B cell (primary cell): ENCODE measurements around the gene STH. TPM values are rescaled to one million over a fixed set of nuclear protein-coding genes. Genes with fewer than 3 reads are reported as not detected.

Experiments used
- ATAC-seq: fragments of 200-7000 bp; cut with Tn5 transposase; one replicate; pipeline ENCODE4 v1.10.0; 2021; ENCODE audit warnings: low read depth, mild to moderate bottlenecking, moderate number of reproducible peaks, moderate library complexity
- CTCF ChIA-PET: fragments of 350-600 bp; sonication (Branson Sonifier 250); formaldehyde crosslinking; loops from one replicate; lab custom pipeline; 2021; ENCODE audit warnings: antibody characterized with exemption, inconsistent platforms; lab: Charles Lee
- POLR2A ChIA-PET: fragments of 350-600 bp; sonication (Branson Sonifier 250); formaldehyde crosslinking; loops from one replicate; lab custom pipeline; 2021; ENCODE audit warnings: antibody characterized with exemption; lab: Charles Lee
- DNase-seq: peaks from one replicate; pipeline ENCODE4 v3.0.0; 2013
- H2AFZ ChIP-seq: 2 replicates; pipeline ENCODE4 v1.6.1; 2012; ENCODE audit warnings: mild to moderate bottlenecking, low read depth, low read length; ENCODE audit not compliant: insufficient read depth, poor library complexity, severe bottlenecking
- H3K27ac ChIP-seq, 2 donors: 1 replicate in 1 of 2; 2 replicates in 1 of 2; pipeline ENCODE4 v1.5.1; 2012 to 2013; ENCODE audit warnings: low read length in 2 of 2, mild to moderate bottlenecking in 2 of 2, moderate library complexity in 1 of 2
- H3K27me3 ChIP-seq, 4 experiments: fragments of 200-600 bp in 1 of 4; sonication (generic) in 1 of 4; replicated peaks in 1 of 4; 1 replicate in 2 of 4; 2 replicates in 2 of 4; pipeline versions ENCODE4 v1.6.1 to v1.7.0; 2013 to 2016; ENCODE audit warnings: low read length in 3 of 4, mild to moderate bottlenecking in 2 of 4, mixed read lengths in 1 of 4, moderate library complexity in 1 of 4; ENCODE audit not compliant: insufficient read depth in 4 of 4, control insufficient read depth in 3 of 4; ENCODE audit errors: control extremely low read depth in 1 of 4
- H3K36me3 ChIP-seq, 2 experiments: replicated peaks in 1 of 2; 1 replicate in 1 of 2; 2 replicates in 1 of 2; pipeline versions ENCODE4 v1.6.1 to v1.7.1; 2013; ENCODE audit warnings: low read length in 1 of 2; ENCODE audit not compliant: insufficient read depth in 2 of 2, control insufficient read depth in 1 of 2; ENCODE audit errors: control extremely low read depth in 1 of 2, extremely low read depth in 1 of 2
- H3K4me1 ChIP-seq, 2 donors: fragments of 200-600 bp in 1 of 2; sonication (generic) in 1 of 2; 1 replicate in 1 of 2; 2 replicates in 1 of 2; pipeline versions ENCODE4 v1.5.1 to v1.6.1; 2013 to 2017; ENCODE audit warnings: low read length in 2 of 2; ENCODE audit not compliant: control insufficient read depth in 2 of 2, insufficient read depth in 2 of 2
- H3K4me2 ChIP-seq: replicated peaks from 2 replicates; pipeline ENCODE3; 2012; ENCODE audit warnings: mild to moderate bottlenecking, low read depth, low read length; ENCODE audit not compliant: poor library complexity, severe bottlenecking
- H3K4me3 ChIP-seq, 5 experiments: fragments of 200-600 bp in 1 of 5; sonication (generic) in 1 of 5; 1 replicate in 3 of 5; 2 replicates in 2 of 5; pipeline versions ENCODE4 v1.5.1 to v1.7.0; 2011 to 2016; ENCODE audit warnings: low read length in 4 of 5, mild to moderate bottlenecking in 4 of 5, low read depth in 2 of 5, control low read depth in 1 of 5, moderate library complexity in 1 of 5; ENCODE audit not compliant: insufficient read depth in 1 of 5; ENCODE audit errors: control extremely low read depth in 1 of 5, extremely low read depth in 1 of 5
- H3K79me2 ChIP-seq: fragments of 200-600 bp; sonication (generic); one replicate; pipeline ENCODE4 v1.6.0; 2016; ENCODE audit warnings: low read length; ENCODE audit not compliant: control insufficient read depth, insufficient read depth
- H3K9ac ChIP-seq: fragments of 200-600 bp; sonication (generic); 2 replicates; pipeline ENCODE4 v1.6.1; 2017; ENCODE audit warnings: mild to moderate bottlenecking, low read length, moderate library complexity
- H3K9me3 ChIP-seq, 3 donors: one replicate each; pipeline versions ENCODE4 v1.6.1 to v1.7.1; 2013; ENCODE audit warnings: low read length in 2 of 3; ENCODE audit not compliant: control insufficient read depth in 2 of 3, insufficient read depth in 1 of 3; ENCODE audit errors: control extremely low read depth in 1 of 3
- H4K20me1 ChIP-seq: 2 replicates; pipeline ENCODE4 v1.6.0; 2012; ENCODE audit warnings: mild to moderate bottlenecking, low read length; ENCODE audit not compliant: insufficient read depth, control insufficient read depth, poor library complexity, severe bottlenecking
- H3K27ac Mint-ChIP-seq: one replicate; pipeline ENCODE4 v1.8.0; 2021; ENCODE audit warnings: mixed read lengths
- H3K27me3 Mint-ChIP-seq: one replicate; pipeline ENCODE4 v1.8.0; 2021; ENCODE audit warnings: mixed read lengths
- H3K4me1 Mint-ChIP-seq: one replicate; pipeline ENCODE4 v1.8.0; 2021; ENCODE audit warnings: mixed read lengths
- H3K4me3 Mint-ChIP-seq: one replicate; pipeline ENCODE4 v1.8.0; 2021; ENCODE audit warnings: mixed read lengths
- H3K9me3 Mint-ChIP-seq: one replicate; pipeline ENCODE4 v1.8.0; 2022; ENCODE audit warnings: mixed read lengths; ENCODE audit not compliant: insufficient read depth
- EZH2 ChIP-seq: IDR thresholded peaks from 2 replicates; pipeline ENCODE4 v1.6.1; 2012; ENCODE audit warnings: borderline replicate concordance, low read depth, mild to moderate bottlenecking, moderate library complexity, low read length; ENCODE audit not compliant: insufficient read depth, poor library complexity, severe bottlenecking
- WGBS: methylation state at CpG from one replicate; pipeline ENCODE4 v1.1.5; 2013; ENCODE audit warnings: missing lambda C conversion rate; ENCODE audit not compliant: insufficient coverage; 5-methylcytosine and 5-hydroxymethylcytosine counted together
- intact Hi-C: fragments of 100-400 bp; cut with micrococcal nuclease; formaldehyde crosslinking; loops from one replicate; pipeline ENCODE4 v1.10.0; 2022
- polyA plus RNA-seq: library from polyadenylated mRNA; depleted of rRNA; stranded (reverse); fragments of >200 nt; gene quantifications from 2 replicates; pipeline ENCODE4 v1.2.3, GENCODE V29; 2012
- total RNA-seq, 2 donors: library from RNA; stranded (reverse); fragments of 120-200 nt in 1 of 2; gene quantifications; 1 replicate in 1 of 2; 2 replicates in 1 of 2; pipeline versions ENCODE4 v1.2.3 to v1.2.4, GENCODE V29; 2013 to 2022
- TF ChIP-seq, protein P1 (sequence below): fragments of 200-600 bp; IDR thresholded peaks from one replicate; pipeline ENCODE4 v1.8.0; 2022; ENCODE audit warnings: antibody characterized with exemption, mild to moderate bottlenecking

STH gene
- total and polyA plus RNA-seq, 2 donors (not counting 1 experiment from before 2014, with no cell fraction given): not detected

DNA sequence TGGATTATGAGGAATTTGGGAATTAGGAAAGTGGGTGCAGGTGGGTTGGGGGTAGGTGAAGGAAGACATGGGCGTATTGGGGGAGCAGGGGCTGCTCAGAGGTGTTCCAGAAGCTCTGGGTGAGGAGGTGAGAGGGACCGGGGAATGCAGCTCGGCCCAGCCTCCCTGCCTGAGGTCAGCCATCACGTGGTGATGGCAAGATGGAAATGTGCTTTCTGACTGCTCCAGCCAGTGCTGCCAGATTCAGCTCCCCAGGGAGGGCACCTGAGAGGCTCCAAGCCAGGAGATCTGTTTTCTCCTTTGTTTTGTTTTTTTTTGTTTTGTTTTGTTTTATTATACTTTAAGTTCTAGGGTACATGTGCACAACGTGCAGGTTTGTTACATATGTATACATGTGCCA lies 35.2 kb upstream of the STH start:
- H3K27me3 Mint-ChIP-seq: peaks cover 19% of the 10 kb centered on the region
- CTCF ChIA-PET: no interaction called here
- Histone ChIP-seq H3K27me3 (peaks cover 0 to 10% (median 2%) of the 10 kb centered on the region in 4 experiments), H4K20me1 (no peaks in the 10 kb centered on the region), H2AFZ (no peak overlapping the region), H3K9me3 (no peaks in the 10 kb centered on the region), H3K4me2 (no peak overlapping the region), H3K4me3 (no peak overlapping the region), H3K9ac (no peak overlapping the region), H3K27ac (no peak overlapping the region), H3K4me1 (no peaks in the 10 kb centered on the region), H3K36me3 (no peaks in the 10 kb centered on the region), H3K79me2 (no peaks in the 10 kb centered on the region)
- ATAC-seq (no peak), DNase-seq (no peak)
- H3K4me1 Mint-ChIP-seq: no peaks in the 10 kb centered on the region
- H3K9me3 Mint-ChIP-seq: no peaks in the 10 kb centered on the region
- intact Hi-C loops: no loop called here
- 76% methylated on average over 4 of the region's 5 CpGs for WGBS
- TF ChIP-seq EZH2: no peak
- TF ChIP-seq, protein P1, sequence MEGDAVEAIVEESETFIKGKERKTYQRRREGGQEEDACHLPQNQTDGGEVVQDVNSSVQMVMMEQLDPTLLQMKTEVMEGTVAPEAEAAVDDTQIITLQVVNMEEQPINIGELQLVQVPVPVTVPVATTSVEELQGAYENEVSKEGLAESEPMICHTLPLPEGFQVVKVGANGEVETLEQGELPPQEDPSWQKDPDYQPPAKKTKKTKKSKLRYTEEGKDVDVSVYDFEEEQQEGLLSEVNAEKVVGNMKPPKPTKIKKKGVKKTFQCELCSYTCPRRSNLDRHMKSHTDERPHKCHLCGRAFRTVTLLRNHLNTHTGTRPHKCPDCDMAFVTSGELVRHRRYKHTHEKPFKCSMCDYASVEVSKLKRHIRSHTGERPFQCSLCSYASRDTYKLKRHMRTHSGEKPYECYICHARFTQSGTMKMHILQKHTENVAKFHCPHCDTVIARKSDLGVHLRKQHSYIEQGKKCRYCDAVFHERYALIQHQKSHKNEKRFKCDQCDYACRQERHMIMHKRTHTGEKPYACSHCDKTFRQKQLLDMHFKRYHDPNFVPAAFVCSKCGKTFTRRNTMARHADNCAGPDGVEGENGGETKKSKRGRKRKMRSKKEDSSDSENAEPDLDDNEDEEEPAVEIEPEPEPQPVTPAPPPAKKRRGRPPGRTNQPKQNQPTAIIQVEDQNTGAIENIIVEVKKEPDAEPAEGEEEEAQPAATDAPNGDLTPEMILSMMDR: no peak
- POLR2A ChIA-PET: no interaction called here
- no peak overlapping the region for H3K27ac Mint-ChIP-seq
- no peak overlapping the region for H3K4me3 Mint-ChIP-seq

DNA sequence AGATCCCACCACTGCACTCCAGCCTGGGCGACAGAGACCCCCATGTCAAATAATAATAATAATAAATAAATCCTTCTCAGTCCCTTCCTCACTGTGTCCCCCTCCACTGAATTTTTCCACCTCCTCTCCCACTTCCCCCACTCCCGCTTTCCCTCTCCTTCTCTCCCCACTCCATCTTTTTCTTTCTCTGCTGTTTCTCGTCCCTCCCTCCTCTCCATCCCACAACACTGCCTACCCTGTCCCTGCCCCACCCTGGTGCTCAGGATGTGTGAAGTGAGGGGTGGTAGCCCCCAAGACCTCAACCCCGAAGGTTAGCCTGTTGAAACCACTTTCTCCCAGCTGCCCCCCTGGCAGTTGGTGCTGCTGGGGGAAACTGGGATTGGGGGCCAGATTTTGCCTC lies 34.4 kb upstream of the STH start:
- no peak for ATAC-seq
- no peaks in the 10 kb centered on the region for H3K9me3 ChIP-seq
- no peak overlapping the region for H3K4me3 ChIP-seq
- Mint-ChIP-seq H3K27me3 (peaks cover 22% of the 10 kb centered on the region), H3K4me3 (no peak overlapping the region), H3K9me3 (no peaks in the 10 kb centered on the region), H3K27ac (no peak overlapping the region), H3K4me1 (no peaks in the 10 kb centered on the region)
- H3K27me3 ChIP-seq: peaks cover 0 to 10% (median 2%) of the 10 kb centered on the region in 4 experiments
- H3K4me1 ChIP-seq: no peaks in the 10 kb centered on the region
- H3K4me2 ChIP-seq: no peak overlapping the region
- no peak overlapping the region for H2AFZ ChIP-seq
- TF ChIP-seq, protein P1: no peak
- intact Hi-C loops: no loop called here
- H3K27ac ChIP-seq: no peak overlapping the region
- no peaks in the 10 kb centered on the region for H3K79me2 ChIP-seq
- POLR2A ChIA-PET: no interaction called here
- H3K9ac ChIP-seq: no peak overlapping the region
- CTCF ChIA-PET: no interaction called here
- no peak for DNase-seq
- H4K20me1 ChIP-seq: no peaks in the 10 kb centered on the region
- 100% methylated on average over 1 of the region's 4 CpGs for WGBS
- no peaks in the 10 kb centered on the region for H3K36me3 ChIP-seq
